ENCODE data around the gene LENG9.

The LENG9 gene

DNA sequence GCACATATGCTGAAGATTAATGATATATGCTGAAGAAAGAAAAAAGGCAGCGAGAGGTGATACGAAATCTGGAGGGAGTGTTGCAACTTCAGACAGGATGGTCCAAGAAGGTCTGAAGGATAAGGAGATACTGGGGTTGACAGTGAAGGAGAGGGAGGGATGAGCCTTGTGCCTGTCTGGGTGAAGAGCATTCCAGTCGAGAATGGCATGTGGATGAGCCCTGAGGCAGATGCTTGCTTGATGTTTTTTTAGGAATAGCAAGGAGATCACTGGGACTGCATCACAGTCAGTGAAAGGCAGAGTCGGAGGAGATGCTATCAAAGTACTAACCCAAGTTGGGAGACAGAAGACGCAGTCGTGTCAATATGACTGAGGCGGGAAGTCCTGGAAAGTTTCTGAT, 25.8 kb upstream of the LENG9 start:
- POLR2A ChIA-PET, result no interaction called here
- Histone ChIP-seq H3K4me1 (ENCODE audit: control insufficient read depth, insufficient read depth, low read length) (no peaks in the 10 kb centered on the region), H3K36me3 (ENCODE audit: control insufficient read depth in 2 of 2, insufficient read depth in 1 of 2, low read length in 2 of 2) (no peaks in the 10 kb centered on the region), H3K4me3 (ENCODE audit: low read depth, low read length) (no peak overlapping the region), H3K9me3 (ENCODE audit: control insufficient read depth, insufficient read depth, low read depth, low read length) (no peaks in the 10 kb centered on the region), H3K27ac (ENCODE audit: extremely low read depth, low read depth, low read length) (no peak overlapping the region)
- TF ChIP-seq ZNF175 (tag by site-specific recombination; IDR thresholded peaks at IDR 0.05) (no peak), ZBTB21 (tag by site-specific recombination; IDR thresholded peaks at IDR 0.05) (no peak), ZNF140 (tag by site-specific recombination; IDR thresholded peaks at IDR 0.05) (no peak), ZNF2 (tag by site-specific recombination; IDR thresholded peaks at IDR 0.05) (no peak), ZSCAN16 (tag by site-specific recombination; IDR thresholded peaks at IDR 0.05) (no peak), ZNF658 (tag by site-specific recombination; IDR thresholded peaks at IDR 0.05) (no peak), ZNF132 (tag by site-specific recombination; IDR thresholded peaks at IDR 0.05; ENCODE audit: borderline replicate concordance) (no peak), ZFP37 (tag by site-specific recombination; IDR thresholded peaks at IDR 0.05) (no peak), ZNF664 (tag by site-specific recombination; IDR thresholded peaks at IDR 0.05) (no peak), ZNF248 (tag by site-specific recombination; IDR thresholded peaks at IDR 0.05) (no peak), ZNF558 (tag by site-specific recombination; IDR thresholded peaks at IDR 0.05) (no peak), ZNF626 (tag by site-specific recombination; IDR thresholded peaks at IDR 0.05) (no peak), ZNF585B (tag by site-specific recombination; IDR thresholded peaks at IDR 0.05) (no peak), HOXA7 (CRISPR knock-in tag; IDR thresholded peaks at IDR 0.05; ENCODE audit: borderline replicate concordance) (no peak), MEIS1 (CRISPR knock-in tag; IDR thresholded peaks at IDR 0.05; ENCODE audit: borderline replicate concordance) (no peak)
- TF ChIP-seq, protein P1, sequence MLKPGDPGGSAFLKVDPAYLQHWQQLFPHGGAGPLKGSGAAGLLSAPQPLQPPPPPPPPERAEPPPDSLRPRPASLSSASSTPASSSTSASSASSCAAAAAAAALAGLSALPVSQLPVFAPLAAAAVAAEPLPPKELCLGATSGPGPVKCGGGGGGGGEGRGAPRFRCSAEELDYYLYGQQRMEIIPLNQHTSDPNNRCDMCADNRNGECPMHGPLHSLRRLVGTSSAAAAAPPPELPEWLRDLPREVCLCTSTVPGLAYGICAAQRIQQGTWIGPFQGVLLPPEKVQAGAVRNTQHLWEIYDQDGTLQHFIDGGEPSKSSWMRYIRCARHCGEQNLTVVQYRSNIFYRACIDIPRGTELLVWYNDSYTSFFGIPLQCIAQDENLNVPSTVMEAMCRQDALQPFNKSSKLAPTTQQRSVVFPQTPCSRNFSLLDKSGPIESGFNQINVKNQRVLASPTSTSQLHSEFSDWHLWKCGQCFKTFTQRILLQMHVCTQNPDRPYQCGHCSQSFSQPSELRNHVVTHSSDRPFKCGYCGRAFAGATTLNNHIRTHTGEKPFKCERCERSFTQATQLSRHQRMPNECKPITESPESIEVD (tag by site-specific recombination; IDR thresholded peaks at IDR 0.05), result no peak
- TF ChIP-seq, protein P2, sequence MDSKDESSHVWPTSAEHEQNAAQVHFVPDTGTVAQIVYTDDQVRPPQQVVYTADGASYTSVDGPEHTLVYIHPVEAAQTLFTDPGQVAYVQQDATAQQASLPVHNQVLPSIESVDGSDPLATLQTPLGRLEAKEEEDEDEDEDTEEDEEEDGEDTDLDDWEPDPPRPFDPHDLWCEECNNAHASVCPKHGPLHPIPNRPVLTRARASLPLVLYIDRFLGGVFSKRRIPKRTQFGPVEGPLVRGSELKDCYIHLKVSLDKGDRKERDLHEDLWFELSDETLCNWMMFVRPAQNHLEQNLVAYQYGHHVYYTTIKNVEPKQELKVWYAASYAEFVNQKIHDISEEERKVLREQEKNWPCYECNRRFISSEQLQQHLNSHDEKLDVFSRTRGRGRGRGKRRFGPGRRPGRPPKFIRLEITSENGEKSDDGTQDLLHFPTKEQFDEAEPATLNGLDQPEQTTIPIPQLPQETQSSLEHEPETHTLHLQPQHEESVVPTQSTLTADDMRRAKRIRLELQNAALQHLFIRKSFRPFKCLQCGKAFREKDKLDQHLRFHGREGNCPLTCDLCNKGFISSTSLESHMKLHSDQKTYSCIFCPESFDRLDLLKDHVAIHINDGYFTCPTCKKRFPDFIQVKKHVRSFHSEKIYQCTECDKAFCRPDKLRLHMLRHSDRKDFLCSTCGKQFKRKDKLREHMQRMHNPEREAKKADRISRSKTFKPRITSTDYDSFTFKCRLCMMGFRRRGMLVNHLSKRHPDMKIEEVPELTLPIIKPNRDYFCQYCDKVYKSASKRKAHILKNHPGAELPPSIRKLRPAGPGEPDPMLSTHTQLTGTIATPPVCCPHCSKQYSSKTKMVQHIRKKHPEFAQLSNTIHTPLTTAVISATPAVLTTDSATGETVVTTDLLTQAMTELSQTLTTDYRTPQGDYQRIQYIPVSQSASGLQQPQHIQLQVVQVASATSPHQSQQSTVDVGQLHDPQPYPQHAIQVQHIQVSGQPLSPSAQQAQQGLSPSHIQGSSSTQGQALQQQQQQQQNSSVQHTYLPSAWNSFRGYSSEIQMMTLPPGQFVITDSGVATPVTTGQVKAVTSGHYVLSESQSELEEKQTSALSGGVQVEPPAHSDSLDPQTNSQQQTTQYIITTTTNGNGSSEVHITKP (tag by site-specific recombination; IDR thresholded peaks at IDR 0.05), result no peak
- CTCF ChIA-PET, result interaction anchor here (0.6 to 1.7 kb wide), 3 partner anchors 11 to 185 kb away, joined by 3 to 9 read pairs (median 4); no protein-coding TSS in a partner anchor

DNA sequence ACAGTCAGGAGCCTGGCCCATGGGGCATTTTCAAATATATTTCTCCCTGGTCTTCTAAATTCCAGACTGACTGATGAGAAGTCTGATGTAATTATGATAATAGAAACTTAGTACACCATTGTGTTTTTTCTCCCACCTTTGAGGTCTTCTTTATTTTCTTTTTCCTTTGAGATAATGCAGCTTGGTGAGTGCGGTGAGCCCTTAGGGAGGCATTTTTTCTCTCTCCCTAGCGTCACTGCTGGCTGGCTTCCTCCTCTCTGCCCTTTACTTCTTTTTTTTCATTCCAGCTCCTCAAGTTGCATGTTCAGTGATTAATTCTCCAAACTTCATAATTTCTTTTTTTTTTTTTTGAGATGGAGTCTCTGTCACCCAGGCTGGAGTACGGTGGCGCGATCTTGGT, 22.3 kb upstream of the LENG9 start:
- ChIA-PET CTCF (interaction anchor here (1.2 kb wide), 1 partner anchor 168 kb away, joined by 3 read pairs; no protein-coding TSS in a partner anchor), POLR2A (interaction anchor here (1.2 kb wide), 1 partner anchor 12 kb away, joined by 3 read pairs; no protein-coding TSS in a partner anchor)
- Histone ChIP-seq H3K9me3 (ENCODE audit: control insufficient read depth, insufficient read depth, low read depth, low read length) (no peaks in the 10 kb centered on the region), H3K36me3 (ENCODE audit: control insufficient read depth in 2 of 2, insufficient read depth in 1 of 2, low read length in 2 of 2) (no peaks in the 10 kb centered on the region), H3K27ac (ENCODE audit: extremely low read depth, low read depth, low read length) (no peak overlapping the region), H3K4me1 (ENCODE audit: control insufficient read depth, insufficient read depth, low read length) (no peaks in the 10 kb centered on the region), H3K4me3 (ENCODE audit: low read depth, low read length) (no peak overlapping the region)
- TF ChIP-seq OVOL3 (tag by site-specific recombination; IDR thresholded peaks at IDR 0.05) (no peak), ZFP69B (tag by site-specific recombination; IDR thresholded peaks at IDR 0.05) (no peak), KLF7 (tag by site-specific recombination; IDR thresholded peaks at IDR 0.05; ENCODE audit: borderline replicate concordance) (no peak), ZFHX2 (tag by site-specific recombination; conservative IDR thresholded peaks at IDR 0.05) (no peak), KLF1 (tag by site-specific recombination; IDR thresholded peaks at IDR 0.05) (no peak), ZSCAN16 (tag by site-specific recombination; IDR thresholded peaks at IDR 0.05) (no peak), SCRT2 (tag by site-specific recombination; IDR thresholded peaks at IDR 0.05) (no peak), SCRT1 (tag by site-specific recombination; IDR thresholded peaks at IDR 0.05; ENCODE audit: borderline replicate concordance) (no peak), ZNF596 (tag by site-specific recombination; IDR thresholded peaks at IDR 0.05) (no peak), ZBTB20 (tag by site-specific recombination; IDR thresholded peaks at IDR 0.05) (no peak), ZNF600 (tag by site-specific recombination; IDR thresholded peaks at IDR 0.05) (no peak), ZNF354C (tag by site-specific recombination; IDR thresholded peaks at IDR 0.05; ENCODE audit: borderline replicate concordance, low read depth) (no peak)
- TF ChIP-seq, protein P3, sequence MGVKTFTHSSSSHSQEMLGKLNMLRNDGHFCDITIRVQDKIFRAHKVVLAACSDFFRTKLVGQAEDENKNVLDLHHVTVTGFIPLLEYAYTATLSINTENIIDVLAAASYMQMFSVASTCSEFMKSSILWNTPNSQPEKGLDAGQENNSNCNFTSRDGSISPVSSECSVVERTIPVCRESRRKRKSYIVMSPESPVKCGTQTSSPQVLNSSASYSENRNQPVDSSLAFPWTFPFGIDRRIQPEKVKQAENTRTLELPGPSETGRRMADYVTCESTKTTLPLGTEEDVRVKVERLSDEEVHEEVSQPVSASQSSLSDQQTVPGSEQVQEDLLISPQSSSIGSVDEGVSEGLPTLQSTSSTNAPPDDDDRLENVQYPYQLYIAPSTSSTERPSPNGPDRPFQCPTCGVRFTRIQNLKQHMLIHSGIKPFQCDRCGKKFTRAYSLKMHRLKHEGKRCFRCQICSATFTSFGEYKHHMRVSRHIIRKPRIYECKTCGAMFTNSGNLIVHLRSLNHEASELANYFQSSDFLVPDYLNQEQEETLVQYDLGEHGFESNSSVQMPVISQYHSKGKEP (tag by site-specific recombination; IDR thresholded peaks at IDR 0.05), result no peak
- TF ChIP-seq, protein P4, sequence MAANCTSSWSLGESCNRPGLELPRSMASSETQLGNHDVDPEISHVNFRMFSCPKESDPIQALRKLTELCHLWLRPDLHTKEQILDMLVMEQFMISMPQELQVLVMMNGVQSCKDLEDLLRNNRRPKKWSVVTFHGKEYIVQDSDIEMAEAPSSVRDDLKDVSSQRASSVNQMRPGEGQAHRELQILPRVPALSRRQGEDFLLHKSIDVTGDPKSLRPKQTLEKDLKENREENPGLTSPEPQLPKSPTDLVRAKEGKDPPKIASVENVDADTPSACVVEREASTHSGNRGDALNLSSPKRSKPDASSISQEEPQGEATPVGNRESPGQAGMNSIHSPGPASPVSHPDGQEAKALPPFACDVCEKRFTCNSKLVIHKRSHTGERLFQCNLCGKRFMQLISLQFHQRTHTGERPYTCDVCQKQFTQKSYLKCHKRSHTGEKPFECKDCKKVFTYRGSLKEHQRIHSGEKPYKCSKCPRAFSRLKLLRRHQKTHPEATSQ (tag by site-specific recombination; IDR thresholded peaks at IDR 0.05), result no peak
